ENCODE data around the gene TNFAIP8.
"Not testable (repeated sequence)": the region's sequence is repeated elsewhere in the genome, so short reads cannot be mapped to it uniquely, and the experiment has no call there.

The TNFAIP8 gene

GRCh38 chr5:119426057-119426456, 70.2 kb downstream of the TNFAIP8 start:
- no peak overlapping the region for H3K4me2 ChIP-seq (ENCODE audit: low read length)
- TF ChIP-seq EZH2phosphoT487 (IDR thresholded peaks at IDR 0.05; ENCODE audit: borderline replicate concordance, low read length) (no peak), CTCF (IDR thresholded peaks at IDR 0.05; ENCODE audit: low read depth, low read length, poor library complexity, severe bottlenecking) (no peak)

GRCh38 chr5:119427060-119427459, 71.2 kb downstream of the TNFAIP8 start:
- Histone ChIP-seq H3K4me1 (ENCODE audit: control insufficient read depth, low read length) (no peaks in the 10 kb centered on the region), H3K9me2 (replicated peaks; ENCODE audit: control insufficient read depth, low read length) (no peaks in the 10 kb centered on the region), H4K20me1 (ENCODE audit: control insufficient read depth, insufficient read depth, low read depth, low read length) (no peaks in the 10 kb centered on the region), H3K4me2 (ENCODE audit: low read length) (no peak overlapping the region), H3K4me3 (ENCODE audit: low read length) (no peak overlapping the region), H3K27ac (ENCODE audit: low read depth, low read length) (no peak overlapping the region), H3K9me3 (ENCODE audit: control insufficient read depth, insufficient read depth, low read length) (no peaks in the 10 kb centered on the region), H3K36me3 (ENCODE audit: control insufficient read depth, low read length) (no peaks in the 10 kb centered on the region), H3K27me3 (ENCODE audit: control insufficient read depth, low read length) (no peaks in the 10 kb centered on the region), H3K79me2 (ENCODE audit: control insufficient read depth, low read length) (no peaks in the 10 kb centered on the region), H3F3A (ENCODE audit: control insufficient read depth, insufficient read depth) (no peaks in the 10 kb centered on the region)
- no peak for TF ChIP-seq EZH2phosphoT487 (IDR thresholded peaks at IDR 0.05; ENCODE audit: borderline replicate concordance, low read length)

More at GRCh38 chr5:119426057-119426456, 70.2 kb downstream of the TNFAIP8 start:
- H3K9me2 ChIP-seq (replicated peaks; ENCODE audit: control insufficient read depth, low read length) = no peaks in the 10 kb centered on the region
- H3K4me1 ChIP-seq (ENCODE audit: control insufficient read depth, low read length) = no peaks in the 10 kb centered on the region
- no peaks in the 10 kb centered on the region for H3K36me3 ChIP-seq (ENCODE audit: control insufficient read depth, low read length)
- H3K27me3 ChIP-seq (ENCODE audit: control insufficient read depth, low read length) = no peaks in the 10 kb centered on the region
- no peak overlapping the region for H3K27ac ChIP-seq (ENCODE audit: low read depth, low read length)
- no peaks in the 10 kb centered on the region for H3K9me3 ChIP-seq (ENCODE audit: control insufficient read depth, insufficient read depth, low read length)
- H3K4me3 ChIP-seq (ENCODE audit: low read length) = no peak overlapping the region
- no peaks in the 10 kb centered on the region for H3F3A ChIP-seq (ENCODE audit: control insufficient read depth, insufficient read depth)
- no peaks in the 10 kb centered on the region for H3K79me2 ChIP-seq (ENCODE audit: control insufficient read depth, low read length)
- no peaks in the 10 kb centered on the region for H4K20me1 ChIP-seq (ENCODE audit: control insufficient read depth, insufficient read depth, low read depth, low read length)

GRCh38 chr5:119427596-119427995, 71.8 kb downstream of the TNFAIP8 start:
- not testable (repeated sequence) for H3K9me3 ChIP-seq (ENCODE audit: control insufficient read depth, insufficient read depth, low read length); H3K9me2 ChIP-seq (replicated peaks; ENCODE audit: control insufficient read depth, low read length); H3K4me1 ChIP-seq (ENCODE audit: control insufficient read depth, low read length); H3K4me2 ChIP-seq (ENCODE audit: low read length); H4K20me1 ChIP-seq (ENCODE audit: control insufficient read depth, insufficient read depth, low read depth, low read length); H3K36me3 ChIP-seq (ENCODE audit: control insufficient read depth, low read length); H3K79me2 ChIP-seq (ENCODE audit: control insufficient read depth, low read length); H3K27me3 ChIP-seq (ENCODE audit: control insufficient read depth, low read length); H3K27ac ChIP-seq (ENCODE audit: low read depth, low read length); H3K4me3 ChIP-seq (ENCODE audit: low read length); H3F3A ChIP-seq (ENCODE audit: control insufficient read depth, insufficient read depth)

- H3K27ac ChIP-seq (ENCODE audit: low read depth, low read length); H3K9me2 ChIP-seq (replicated peaks; ENCODE audit: control insufficient read depth, low read length); H4K20me1 ChIP-seq (ENCODE audit: control insufficient read depth, insufficient read depth, low read depth, low read length); H3K36me3 ChIP-seq (ENCODE audit: control insufficient read depth, low read length); H3K79me2 ChIP-seq (ENCODE audit: control insufficient read depth, low read length); H3K4me1 ChIP-seq (ENCODE audit: control insufficient read depth, low read length); H3K9me3 ChIP-seq (ENCODE audit: control insufficient read depth, insufficient read depth, low read length); H3K4me3 ChIP-seq (ENCODE audit: low read length); H3K27me3 ChIP-seq (ENCODE audit: control insufficient read depth, low read length); H3K4me2 ChIP-seq (ENCODE audit: low read length); H3F3A ChIP-seq (ENCODE audit: control insufficient read depth, insufficient read depth): not testable (repeated sequence)
Observed at GRCh38 chr5:119428166-119428565, 72.3 kb downstream of the TNFAIP8 start.

- H3F3A ChIP-seq (ENCODE audit: control insufficient read depth, insufficient read depth); H3K9me2 ChIP-seq (replicated peaks; ENCODE audit: control insufficient read depth, low read length); H4K20me1 ChIP-seq (ENCODE audit: control insufficient read depth, insufficient read depth, low read depth, low read length); H3K4me3 ChIP-seq (ENCODE audit: low read length); H3K36me3 ChIP-seq (ENCODE audit: control insufficient read depth, low read length); H3K27ac ChIP-seq (ENCODE audit: low read depth, low read length); H3K4me1 ChIP-seq (ENCODE audit: control insufficient read depth, low read length); H3K79me2 ChIP-seq (ENCODE audit: control insufficient read depth, low read length); H3K4me2 ChIP-seq (ENCODE audit: low read length); H3K9me3 ChIP-seq (ENCODE audit: control insufficient read depth, insufficient read depth, low read length); H3K27me3 ChIP-seq (ENCODE audit: control insufficient read depth, low read length): not testable (repeated sequence)
Observed at GRCh38 chr5:119428574-119428973, 72.8 kb downstream of the TNFAIP8 start.

GRCh38 chr5:119432674-119433237, 76.9 kb downstream of the TNFAIP8 start:
- H3K27me3 ChIP-seq (ENCODE audit: control insufficient read depth, low read length); H3K4me3 ChIP-seq (ENCODE audit: low read length); H3K9me2 ChIP-seq (replicated peaks; ENCODE audit: control insufficient read depth, low read length); H3K9me3 ChIP-seq (ENCODE audit: control insufficient read depth, insufficient read depth, low read length); H3K36me3 ChIP-seq (ENCODE audit: control insufficient read depth, low read length); H3K4me1 ChIP-seq (ENCODE audit: control insufficient read depth, low read length); H3K4me2 ChIP-seq (ENCODE audit: low read length); H3K27ac ChIP-seq (ENCODE audit: low read depth, low read length); H3F3A ChIP-seq (ENCODE audit: control insufficient read depth, insufficient read depth); H4K20me1 ChIP-seq (ENCODE audit: control insufficient read depth, insufficient read depth, low read depth, low read length); H3K79me2 ChIP-seq (ENCODE audit: control insufficient read depth, low read length): not testable (repeated sequence)

Measured in DOHH2 (cell line).